Hepatocyte (in vitro differentiated cells): ENCODE measurements around the gene PRCC. TPM values are rescaled to one million over a fixed set of nuclear protein-coding genes. Genes with fewer than 3 reads are reported as not detected.

Source experiments
- DNase-seq: peaks from one replicate; pipeline ENCODE4 v3.0.0-alpha.2; 2016; ENCODE audit warnings: low spot score
- H2AFZ ChIP-seq: fragments of 200-600 bp; sonication (generic); 2 replicates; pipeline ENCODE4 v1.6.0; 2016; ENCODE audit warnings: antibody characterized with exemption, mild to moderate bottlenecking
- H3K27ac ChIP-seq: fragments of 200-600 bp; sonication (generic); 2 replicates; pipeline ENCODE4 v1.5.1; 2016; ENCODE audit warnings: mild to moderate bottlenecking
- H3K27me3 ChIP-seq: fragments of 200-600 bp; sonication (generic); 2 replicates; pipeline ENCODE4 v1.6.1; 2016
- H3K36me3 ChIP-seq: fragments of 200-600 bp; sonication (generic); replicated peaks from 2 replicates; pipeline ENCODE4 v1.5.1; 2016; ENCODE audit warnings: low read depth; ENCODE audit not compliant: insufficient read depth
- H3K4me1 ChIP-seq: fragments of 200-600 bp; sonication (generic); 2 replicates; pipeline ENCODE4 v1.5.1; 2016; ENCODE audit warnings: mild to moderate bottlenecking, moderate library complexity; ENCODE audit not compliant: insufficient read depth
- H3K4me2 ChIP-seq: fragments of 200-600 bp; sonication (generic); 2 replicates; pipeline ENCODE4 v1.6.0; 2016
- H3K4me3 ChIP-seq: fragments of 200-600 bp; sonication (generic); 2 replicates; pipeline ENCODE4 v1.5.1; 2016; ENCODE audit warnings: mild to moderate bottlenecking
- H3K79me2 ChIP-seq: fragments of 200-600 bp; sonication (generic); 2 replicates; pipeline ENCODE4 v1.6.0; 2017; ENCODE audit warnings: mild to moderate bottlenecking
- H3K9me2 ChIP-seq: fragments of 200-600 bp; sonication (generic); replicated peaks from 2 replicates; pipeline ENCODE4 v1.6.0; 2017; ENCODE audit warnings: mild to moderate bottlenecking; ENCODE audit not compliant: insufficient read depth
- H3K9me3 ChIP-seq: fragments of 200-600 bp; sonication (generic); 2 replicates; pipeline ENCODE4 v1.5.1; 2016; ENCODE audit warnings: low read depth, mild to moderate bottlenecking
- H4K20me1 ChIP-seq: fragments of 200-600 bp; sonication (generic); 2 replicates; pipeline ENCODE4 v1.6.0; 2016; ENCODE audit warnings: mild to moderate bottlenecking; ENCODE audit not compliant: insufficient read depth, poor library complexity, severe bottlenecking
- EZH2 ChIP-seq: fragments of 200-600 bp; sonication (generic); IDR thresholded peaks from 2 replicates; pipeline ENCODE4 v1.6.1; 2016; ENCODE audit warnings: antibody characterized with exemption, mild to moderate bottlenecking, borderline replicate concordance
- EZH2phosphoT487 ChIP-seq: fragments of 200-600 bp; sonication (generic); IDR thresholded peaks from one replicate; pipeline ENCODE4 v1.6.1; 2018; ENCODE audit warnings: antibody characterized with exemption, mild to moderate bottlenecking, low read depth, moderate library complexity; ENCODE audit not compliant: unreplicated experiment, severe bottlenecking
- WGBS: methylation state at CpG from one replicate; pipeline ENCODE4 v1.1.6; 2016; ENCODE audit warnings: low lambda C conversion rate; ENCODE audit errors: missing lambda C conversion rate; 5-methylcytosine and 5-hydroxymethylcytosine counted together
- polyA plus RNA-seq: library from polyadenylated mRNA; unstranded; fragments of >200 nt; fragmentation: Nextera tagmentation; extraction: Ambion mirVana; gene quantifications from 2 replicates; pipeline ENCODE4 v1.2.1, GENCODE V29; 2016
- total RNA-seq: library from RNA; depleted of rRNA; stranded (reverse); fragments of >200 nt; gene quantifications from 2 replicates; pipeline ENCODE4 v1.2.3, GENCODE V29; 2014
- TF ChIP-seq, protein P1 (sequence below): fragments of 200-600 bp; sonication (generic); IDR thresholded peaks from 2 replicates; pipeline ENCODE4 v1.5.1; 2016; ENCODE audit warnings: antibody characterized with exemption, mild to moderate bottlenecking; ENCODE audit not compliant: poor library complexity

The PRCC gene
- total and polyA plus RNA-seq, 2 experiments from 2014 or later, result 35.9 to 108 TPM

DNA sequence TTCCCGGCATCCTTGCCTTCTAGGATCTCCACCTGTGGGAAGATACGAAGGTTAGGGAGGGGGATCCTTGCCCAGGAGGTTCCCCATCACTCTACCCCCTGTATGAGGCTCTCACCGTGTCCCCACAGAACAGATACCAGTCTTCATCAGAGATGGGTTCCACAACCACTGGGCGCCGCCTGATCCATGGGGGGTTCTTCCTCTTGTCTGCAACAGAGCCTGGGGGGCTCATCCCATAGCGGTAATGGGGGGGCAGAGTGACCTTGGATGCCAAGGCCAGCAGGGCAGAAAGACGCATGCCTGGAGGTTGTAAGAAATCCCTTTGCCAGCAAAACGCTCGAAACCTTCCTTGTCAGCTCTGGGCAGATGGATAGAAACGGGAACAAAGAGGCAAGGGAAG lies 28.9 kb upstream of the PRCC start:
- no peak overlapping the region for H3K4me2 ChIP-seq
- H3K9me2 ChIP-seq, result no peaks in the 10 kb centered on the region
- no peak overlapping the region for H3K27ac ChIP-seq
- no peaks in the 10 kb centered on the region for H3K36me3 ChIP-seq
- H3K79me2 ChIP-seq, result peaks cover 19% of the 10 kb centered on the region
- H4K20me1 ChIP-seq, result no peaks in the 10 kb centered on the region
- H2AFZ ChIP-seq, result no peak overlapping the region
- H3K27me3 ChIP-seq, result no peaks in the 10 kb centered on the region
- no peaks in the 10 kb centered on the region for H3K9me3 ChIP-seq
- TF ChIP-seq EZH2phosphoT487 (no peak), EZH2 (no peak)
- TF ChIP-seq, protein P1, sequence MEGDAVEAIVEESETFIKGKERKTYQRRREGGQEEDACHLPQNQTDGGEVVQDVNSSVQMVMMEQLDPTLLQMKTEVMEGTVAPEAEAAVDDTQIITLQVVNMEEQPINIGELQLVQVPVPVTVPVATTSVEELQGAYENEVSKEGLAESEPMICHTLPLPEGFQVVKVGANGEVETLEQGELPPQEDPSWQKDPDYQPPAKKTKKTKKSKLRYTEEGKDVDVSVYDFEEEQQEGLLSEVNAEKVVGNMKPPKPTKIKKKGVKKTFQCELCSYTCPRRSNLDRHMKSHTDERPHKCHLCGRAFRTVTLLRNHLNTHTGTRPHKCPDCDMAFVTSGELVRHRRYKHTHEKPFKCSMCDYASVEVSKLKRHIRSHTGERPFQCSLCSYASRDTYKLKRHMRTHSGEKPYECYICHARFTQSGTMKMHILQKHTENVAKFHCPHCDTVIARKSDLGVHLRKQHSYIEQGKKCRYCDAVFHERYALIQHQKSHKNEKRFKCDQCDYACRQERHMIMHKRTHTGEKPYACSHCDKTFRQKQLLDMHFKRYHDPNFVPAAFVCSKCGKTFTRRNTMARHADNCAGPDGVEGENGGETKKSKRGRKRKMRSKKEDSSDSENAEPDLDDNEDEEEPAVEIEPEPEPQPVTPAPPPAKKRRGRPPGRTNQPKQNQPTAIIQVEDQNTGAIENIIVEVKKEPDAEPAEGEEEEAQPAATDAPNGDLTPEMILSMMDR, result no peak
- WGBS, result 96% methylated on average over 10 of the region's 10 CpGs
- no peak overlapping the region for H3K4me3 ChIP-seq
- no peak for DNase-seq
- H3K4me1 ChIP-seq, result peaks cover 9% of the 10 kb centered on the region

DNA sequence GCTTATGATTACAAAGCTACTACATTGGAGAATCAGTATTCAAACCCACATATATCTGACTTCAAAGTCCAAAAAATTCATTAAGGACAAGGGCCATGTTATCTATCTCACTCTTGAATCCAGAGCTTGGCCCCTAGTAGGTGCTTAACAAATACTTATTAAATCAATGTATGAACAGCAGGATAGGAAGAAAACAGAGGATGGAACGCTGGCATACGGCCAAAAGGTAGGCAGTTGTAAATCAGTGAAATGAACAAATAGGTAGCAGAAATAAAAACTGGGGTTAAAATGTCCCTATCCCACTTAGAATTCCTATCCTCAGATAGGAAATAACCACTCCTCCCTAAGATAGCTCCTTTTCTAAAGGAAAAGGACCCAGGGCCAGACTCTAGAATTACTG lies 28.4 kb upstream of the PRCC start:
- Histone ChIP-seq H4K20me1 (no peaks in the 10 kb centered on the region), H3K4me2 (no peak overlapping the region), H3K9me2 (no peaks in the 10 kb centered on the region), H3K36me3 (no peaks in the 10 kb centered on the region), H3K27me3 (no peaks in the 10 kb centered on the region), H3K27ac (no peak overlapping the region), H3K4me3 (no peak overlapping the region), H3K79me2 (peaks cover 19% of the 10 kb centered on the region), H2AFZ (no peak overlapping the region), H3K9me3 (no peaks in the 10 kb centered on the region), H3K4me1 (peaks cover 9% of the 10 kb centered on the region)
- 96% methylated on average over 2 of the region's 2 CpGs for WGBS
- TF ChIP-seq EZH2phosphoT487 (no peak), EZH2 (no peak)
- TF ChIP-seq, protein P1, result no peak
- no peak for DNase-seq

DNA sequence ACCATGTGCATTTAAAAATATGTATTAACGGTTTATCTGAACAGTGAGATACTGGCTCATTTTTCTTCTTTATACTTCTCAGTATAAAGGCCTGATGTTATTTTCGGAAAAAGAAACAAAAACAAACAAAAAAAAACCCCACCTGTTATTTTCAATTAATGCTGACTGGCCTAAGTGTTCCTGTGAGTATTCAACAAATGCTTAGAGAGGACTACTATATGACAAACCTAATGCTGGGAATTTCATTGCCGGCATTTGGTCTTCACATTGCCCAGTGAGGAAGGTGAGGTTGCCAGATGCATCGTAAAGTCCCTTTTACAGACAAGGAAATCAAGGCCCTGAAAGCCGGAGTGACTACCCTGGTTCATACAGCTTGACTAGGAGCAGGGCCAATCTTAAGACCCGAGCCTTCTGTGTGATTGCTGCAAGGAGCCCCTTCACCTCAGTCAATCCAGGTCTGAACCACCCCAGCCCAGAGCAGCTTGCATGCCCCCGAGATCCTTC lies 27.0 kb upstream of the PRCC start:
- Histone ChIP-seq H3K9me3 (no peaks in the 10 kb centered on the region), H3K36me3 (no peaks in the 10 kb centered on the region), H2AFZ (peak overlapping the region; percentile 34), H3K9me2 (no peaks in the 10 kb centered on the region), H3K27me3 (no peaks in the 10 kb centered on the region), H3K79me2 (peaks cover 26% of the 10 kb centered on the region), H3K4me2 (peak overlapping the region; percentile 84), H3K4me1 (peaks cover 10% of the 10 kb centered on the region), H3K27ac (peak overlapping the region; percentile 53), H4K20me1 (no peaks in the 10 kb centered on the region), H3K4me3 (peak overlapping the region; percentile 32)
- 37% methylated on average over 7 of the region's 7 CpGs for WGBS
- TF ChIP-seq, protein P1, result no peak
- no peak for TF ChIP-seq EZH2phosphoT487
- no peak for TF ChIP-seq EZH2
- DNase-seq, result no peak
